Measurements from ENCODE around the gene ZNF185.

The ZNF185 gene

DNA sequence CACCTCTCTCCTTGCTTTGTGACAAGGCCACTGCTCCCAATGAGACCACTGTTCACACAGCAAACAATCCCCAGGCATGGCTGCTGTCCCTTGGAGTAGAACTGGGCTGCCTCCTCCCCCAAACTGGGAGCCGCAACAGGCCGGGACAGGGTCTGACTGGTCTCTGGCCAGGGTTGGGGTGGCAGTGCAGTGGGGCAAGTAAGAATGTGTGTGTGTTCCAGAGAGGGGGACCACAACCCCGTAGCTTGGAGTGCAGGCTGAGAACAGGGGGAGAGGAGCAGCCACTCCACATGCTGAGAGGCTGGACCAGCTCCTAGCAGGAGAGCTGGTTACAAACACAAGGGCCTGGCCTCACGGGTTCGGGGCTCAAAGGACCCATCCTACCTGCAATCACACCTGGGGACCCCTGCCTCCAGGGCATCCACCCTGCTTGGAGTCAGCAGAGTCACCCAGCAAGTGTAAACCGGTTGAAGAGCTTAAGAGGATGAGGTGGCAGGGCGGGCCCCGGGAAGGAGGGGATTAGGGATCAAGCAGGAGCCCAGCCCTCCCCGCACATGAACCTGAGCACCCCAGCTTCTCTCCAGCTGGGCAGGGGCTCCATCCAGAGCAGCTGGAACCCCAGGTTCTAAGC, 3.8 kb upstream of the ZNF185 start:
- DNase-seq (ENCODE audit: low read depth in 2 of 2): no peak
- H3K4me3 ChIP-seq (replicated peaks in 1 of 2; ENCODE audit: low read depth in 2 of 2, low read length in 2 of 2): no peak overlapping the region
- TF ChIP-seq, protein P1, sequence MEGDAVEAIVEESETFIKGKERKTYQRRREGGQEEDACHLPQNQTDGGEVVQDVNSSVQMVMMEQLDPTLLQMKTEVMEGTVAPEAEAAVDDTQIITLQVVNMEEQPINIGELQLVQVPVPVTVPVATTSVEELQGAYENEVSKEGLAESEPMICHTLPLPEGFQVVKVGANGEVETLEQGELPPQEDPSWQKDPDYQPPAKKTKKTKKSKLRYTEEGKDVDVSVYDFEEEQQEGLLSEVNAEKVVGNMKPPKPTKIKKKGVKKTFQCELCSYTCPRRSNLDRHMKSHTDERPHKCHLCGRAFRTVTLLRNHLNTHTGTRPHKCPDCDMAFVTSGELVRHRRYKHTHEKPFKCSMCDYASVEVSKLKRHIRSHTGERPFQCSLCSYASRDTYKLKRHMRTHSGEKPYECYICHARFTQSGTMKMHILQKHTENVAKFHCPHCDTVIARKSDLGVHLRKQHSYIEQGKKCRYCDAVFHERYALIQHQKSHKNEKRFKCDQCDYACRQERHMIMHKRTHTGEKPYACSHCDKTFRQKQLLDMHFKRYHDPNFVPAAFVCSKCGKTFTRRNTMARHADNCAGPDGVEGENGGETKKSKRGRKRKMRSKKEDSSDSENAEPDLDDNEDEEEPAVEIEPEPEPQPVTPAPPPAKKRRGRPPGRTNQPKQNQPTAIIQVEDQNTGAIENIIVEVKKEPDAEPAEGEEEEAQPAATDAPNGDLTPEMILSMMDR (IDR thresholded peaks at IDR 0.05; ENCODE audit: low read depth, low read length): no peak

DNA sequence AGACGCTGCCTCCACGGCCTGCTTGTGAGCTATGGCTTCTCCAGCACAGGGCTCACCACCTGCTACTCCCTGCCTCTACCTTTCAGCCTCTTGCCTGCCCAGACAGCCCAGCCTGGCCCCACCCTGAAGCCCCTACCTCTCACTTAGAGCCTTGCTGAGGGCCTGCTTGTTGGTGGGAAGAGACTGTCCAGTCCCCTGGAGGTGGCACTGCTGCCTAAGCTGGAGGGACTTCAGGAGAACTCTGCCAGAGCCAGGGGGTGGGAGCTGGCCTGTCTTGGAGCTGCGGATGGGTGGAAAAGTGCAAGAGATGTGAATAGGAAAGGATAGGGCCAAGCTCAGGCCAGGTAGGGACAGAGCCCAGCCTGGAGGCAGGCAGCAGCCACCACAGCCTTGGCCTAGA, 2.7 kb upstream of the ZNF185 start:
- no peak overlapping the region for H3K4me3 ChIP-seq (replicated peaks in 1 of 2; ENCODE audit: low read depth in 2 of 2, low read length in 2 of 2)
- no peak for DNase-seq (ENCODE audit: low read depth in 2 of 2)
- TF ChIP-seq, protein P1 (IDR thresholded peaks at IDR 0.05; ENCODE audit: low read depth, low read length): no peak

DNA sequence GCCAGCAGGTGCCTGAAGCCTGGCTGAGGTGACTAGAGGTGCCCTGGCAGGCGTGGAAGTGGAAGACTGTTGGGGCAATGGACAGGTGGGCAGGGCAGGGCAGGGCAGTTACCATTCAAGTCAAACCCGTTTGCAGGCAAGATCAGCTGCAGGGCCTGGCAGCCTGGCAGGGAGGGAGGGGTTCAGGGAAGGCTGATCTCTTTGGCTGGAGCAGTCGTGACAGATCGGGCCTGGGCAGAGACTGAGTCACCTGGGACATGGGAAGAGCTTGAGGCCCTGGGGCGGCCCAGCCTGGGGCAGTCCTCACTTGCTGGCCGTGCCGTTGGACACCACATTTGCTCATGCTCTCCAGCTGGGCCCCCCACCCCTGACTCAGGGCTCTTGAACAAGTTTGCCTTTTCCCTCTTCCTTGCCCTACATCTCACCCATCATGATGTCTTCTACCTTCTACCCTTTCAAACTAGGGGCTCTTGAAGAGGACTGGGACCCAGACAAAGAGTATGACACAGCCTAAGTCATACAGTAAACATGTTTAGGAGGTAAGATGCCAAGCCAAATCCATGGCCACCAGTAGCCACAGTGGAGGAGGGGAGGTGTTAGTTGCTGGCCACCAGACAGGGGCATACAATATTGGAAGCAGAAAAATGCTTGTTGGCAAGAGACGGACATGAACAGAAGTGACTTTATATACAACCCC, 2.0 kb upstream of the ZNF185 start:
- TF ChIP-seq, protein P1 (IDR thresholded peaks at IDR 0.05; ENCODE audit: low read depth, low read length): no peak
- peak in 1 of 2 donors; percentile 17 for DNase-seq (ENCODE audit: low read depth in 2 of 2)
- no peak overlapping the region for H3K4me3 ChIP-seq (replicated peaks in 1 of 2; ENCODE audit: low read depth in 2 of 2, low read length in 2 of 2)

DNA sequence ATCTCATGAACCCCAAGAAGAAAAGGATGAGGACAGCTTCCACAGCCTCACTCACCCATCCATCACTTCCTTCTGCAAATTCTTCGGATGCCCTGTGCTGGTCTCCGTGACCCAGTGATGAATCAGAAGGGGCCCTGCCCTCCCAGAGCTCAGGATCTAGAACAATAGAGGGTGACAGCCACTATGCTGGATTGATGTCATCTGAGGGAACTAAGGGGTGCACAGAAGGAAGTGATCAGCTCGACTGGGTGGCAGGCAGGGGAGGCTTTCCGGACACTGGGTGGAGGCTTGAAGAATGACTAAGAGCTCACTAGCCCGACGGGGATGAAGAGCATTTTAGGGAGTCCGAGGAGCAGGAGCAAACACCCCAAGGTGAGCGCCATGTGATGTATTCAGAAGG, 1.4 kb upstream of the ZNF185 start:
- TF ChIP-seq, protein P1 (IDR thresholded peaks at IDR 0.05; ENCODE audit: low read depth, low read length): no peak
- H3K4me3 ChIP-seq (replicated peaks in 1 of 2; ENCODE audit: low read depth in 2 of 2, low read length in 2 of 2): no peak overlapping the region
- peak in 1 of 2 donors; percentile 49 for DNase-seq (ENCODE audit: low read depth in 2 of 2)

DNA sequence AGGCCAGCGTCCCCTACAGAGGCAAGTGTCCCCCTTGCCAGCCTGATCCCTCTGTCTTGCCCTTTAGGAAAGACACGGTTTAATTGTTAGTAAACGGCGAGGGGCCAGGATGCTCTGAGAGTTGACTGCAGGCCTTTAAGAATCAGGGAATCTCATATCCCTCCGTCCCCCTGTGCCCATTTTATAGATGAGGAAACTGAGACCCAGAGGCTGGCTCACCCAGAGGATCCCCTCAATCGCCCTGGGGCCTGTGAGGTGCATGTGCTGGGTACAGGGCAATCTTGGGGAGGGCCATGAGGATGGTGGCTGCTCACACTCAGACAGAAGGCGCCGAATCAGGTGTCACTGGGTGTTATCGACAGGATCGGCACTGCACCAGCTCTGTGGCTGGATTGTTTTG, 575 bp downstream of the ZNF185 start:
- H3K4me3 ChIP-seq (replicated peaks in 1 of 2; ENCODE audit: low read depth in 2 of 2, low read length in 2 of 2): peak overlapping the region; percentile 21 to 29
- DNase-seq (ENCODE audit: low read depth in 2 of 2): no peak
- TF ChIP-seq, protein P1 (IDR thresholded peaks at IDR 0.05; ENCODE audit: low read depth, low read length): no peak

DNA sequence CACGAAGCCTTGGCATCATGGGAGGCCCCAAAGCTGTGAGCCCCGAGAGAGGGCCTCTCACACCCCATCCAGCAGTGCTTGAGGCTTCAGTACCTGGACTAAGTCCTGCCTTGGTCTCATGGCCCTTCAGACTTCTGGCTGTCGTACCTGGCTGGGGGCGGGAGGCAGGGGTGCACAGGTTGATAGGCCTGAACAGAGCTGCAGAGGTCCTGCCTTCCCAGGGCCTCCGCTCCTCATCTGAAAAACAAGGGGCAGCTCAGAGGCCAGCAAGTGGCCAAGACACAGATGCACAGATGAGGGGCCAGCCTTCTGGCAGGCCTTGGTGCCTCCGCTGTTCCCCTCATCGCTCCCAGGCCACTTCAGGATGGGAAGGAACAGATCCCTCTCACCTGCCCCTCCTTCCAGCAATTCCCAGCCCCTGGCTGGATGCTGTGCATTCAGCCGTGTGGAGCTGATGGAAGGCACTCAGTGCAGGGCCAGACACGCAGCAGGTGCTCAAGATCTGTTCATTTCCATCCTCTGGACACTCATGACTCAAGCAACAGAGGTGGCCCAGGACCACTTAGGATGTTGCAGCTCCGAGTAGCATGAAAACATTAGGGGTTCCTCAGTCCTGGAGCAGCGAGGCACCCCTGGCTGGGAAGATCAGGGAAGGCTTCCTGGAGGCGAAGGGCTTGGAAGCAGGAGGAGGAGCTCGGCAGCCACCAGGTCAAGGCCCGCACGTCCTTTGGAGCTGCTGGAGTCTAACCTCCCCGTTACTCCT, 1.4 kb downstream of the ZNF185 start:
- H3K4me3 ChIP-seq (replicated peaks in 1 of 2; ENCODE audit: low read depth in 2 of 2, low read length in 2 of 2): no peak overlapping the region
- TF ChIP-seq, protein P1 (IDR thresholded peaks at IDR 0.05; ENCODE audit: low read depth, low read length): no peak
- no peak for DNase-seq (ENCODE audit: low read depth in 2 of 2)

Measured in cardiac fibroblast (primary cell).